BLaER1 treated with 17β-estradiol and CSF1 and Interleukin-3, amounts not matched to agents 10 nM and 100 nM (cell line): Measurements from ENCODE around the gene SIPA1L3.

Source experiments
- H3K27ac ChIP-seq, 11 experiments: shearing (Covaris generic); formaldehyde crosslinking; 2 replicates each; pipeline ENCODE4 v1.8.1; 2022
- H3K27me3 ChIP-seq, 11 experiments: shearing (Covaris generic); formaldehyde crosslinking; 2 replicates each; pipeline ENCODE4 v1.8.1; 2022
- H3K36me3 ChIP-seq, 11 experiments: shearing (Covaris generic); formaldehyde crosslinking; 2 replicates each; pipeline ENCODE4 v1.8.1; 2022
- H3K4me1 ChIP-seq, 10 experiments: shearing (Covaris generic); formaldehyde crosslinking; 2 replicates each; pipeline ENCODE4 v1.8.1; 2022
- H3K4me2 ChIP-seq, 11 experiments: shearing (Covaris generic); formaldehyde crosslinking; 2 replicates each; pipeline ENCODE4 v1.8.1; 2022
- H3K4me3 ChIP-seq, 10 experiments: shearing (Covaris generic); formaldehyde crosslinking; 2 replicates each; pipeline ENCODE4 v1.8.1; 2022
- H3K9ac ChIP-seq, 11 experiments: shearing (Covaris generic); formaldehyde crosslinking; 2 replicates each; pipeline ENCODE4 v1.8.1; 2022
- H3K9me3 ChIP-seq, 11 experiments: shearing (Covaris generic); formaldehyde crosslinking; replicated peaks in 1 of 11; 2 replicates each; pipeline ENCODE4 v1.8.1; 2022
- H4K20me1 ChIP-seq, 11 experiments: shearing (Covaris generic); formaldehyde crosslinking; 2 replicates each; pipeline ENCODE4 v1.8.1; 2022
- Cebpa-rat ChIP-seq, 11 experiments: shearing (Covaris generic); IDR thresholded peaks; 2 replicates each; pipeline ENCODE4 v1.8.1; 2022

Gene SIPA1L3

DNA sequence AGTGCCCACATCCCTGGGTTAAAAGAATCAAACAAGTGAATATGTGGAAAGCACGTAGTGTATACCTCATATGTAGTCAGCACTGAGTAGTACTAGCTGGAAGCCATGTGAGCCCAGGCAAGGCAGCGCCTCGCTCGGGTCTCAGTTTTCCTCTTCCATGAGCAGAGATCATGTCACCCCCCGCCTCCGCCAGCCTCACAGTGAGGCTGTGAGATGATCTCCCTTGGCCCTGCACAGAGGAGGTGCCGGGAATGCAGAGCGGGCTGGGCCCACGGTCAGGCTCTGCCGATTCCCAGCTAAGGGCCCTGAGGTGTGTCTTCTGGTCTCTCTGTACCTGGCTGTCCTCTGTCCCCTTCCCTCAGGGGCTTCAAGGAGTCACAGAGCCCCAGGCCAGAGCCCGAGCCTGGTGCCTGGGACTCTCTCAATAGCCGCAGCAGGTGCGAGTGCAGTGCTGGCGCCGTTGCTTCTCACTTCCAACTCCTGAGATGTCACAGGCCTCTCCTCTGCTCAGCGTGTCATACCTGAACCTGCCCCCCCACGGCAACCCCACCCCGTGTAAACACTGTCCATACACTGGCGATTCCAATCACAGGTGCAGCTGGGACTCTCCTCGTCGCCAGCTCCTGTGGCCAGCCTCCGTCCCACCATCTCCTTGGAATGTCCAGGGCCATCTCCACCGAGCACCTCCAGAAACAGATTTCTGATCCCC, 290.1 kb downstream of the SIPA1L3 start:
- Histone ChIP-seq H3K36me3 (peaks cover 0 to 54% (median 11%) of the 10 kb centered on the region in 11 experiments; a peak in 10 of 22 replicates), H3K4me2 (no peak overlapping the region), H3K9ac (no peak overlapping the region), H3K4me1 (peaks cover 7 to 17% (median 12%) of the 10 kb centered on the region in 10 experiments; a peak in 18 of 20 replicates), H4K20me1 (no peaks in the 10 kb centered on the region; a peak in 1 of 22 replicates), H3K27ac (no peak overlapping the region), H3K9me3 (no peaks in the 10 kb centered on the region), H3K27me3 (no peaks in the 10 kb centered on the region), H3K4me3 (no peak overlapping the region)
- no peak for TF ChIP-seq Cebpa-rat (IDR thresholded peaks at IDR 0.05)

- Histone ChIP-seq H3K9me3 (no peaks in the 10 kb centered on the region), H3K36me3 (peaks cover 0 to 57% (median 17%) of the 10 kb centered on the region in 11 experiments; a peak in 11 of 22 replicates), H3K4me2 (no peak overlapping the region), H3K27ac (no peak overlapping the region), H4K20me1 (no peaks in the 10 kb centered on the region; a peak in 1 of 22 replicates), H3K27me3 (no peaks in the 10 kb centered on the region), H3K4me3 (no peak overlapping the region), H3K9ac (no peak overlapping the region), H3K4me1 (peaks cover 0 to 7% (median 2%) of the 10 kb centered on the region in 10 experiments; a peak in 9 of 20 replicates)
- TF ChIP-seq Cebpa-rat (IDR thresholded peaks at IDR 0.05), result no peak
Observed at GRCh38 chr19:38197937-38198704, 291.1 kb downstream of the SIPA1L3 start.

DNA sequence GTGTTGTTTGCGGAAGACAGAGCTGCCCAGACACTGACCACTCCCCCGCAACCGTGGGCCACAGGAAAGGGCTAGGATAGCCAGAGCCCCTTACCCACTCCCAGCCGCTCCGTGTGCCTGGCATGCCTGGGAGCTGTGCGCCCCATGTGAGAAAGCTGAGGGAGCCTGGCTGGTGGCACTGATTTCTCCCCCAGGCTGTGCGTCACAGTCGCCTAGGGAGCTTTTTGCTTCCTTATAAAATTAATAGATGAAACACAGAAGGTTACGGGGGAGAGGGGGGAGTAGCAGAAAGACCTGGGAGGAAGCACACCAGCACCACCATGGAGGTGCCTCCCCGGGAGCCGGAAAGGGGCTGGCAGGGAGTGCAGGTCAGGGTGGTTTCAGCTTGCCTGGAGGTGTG, 292.3 kb downstream of the SIPA1L3 start:
- TF ChIP-seq Cebpa-rat (IDR thresholded peaks at IDR 0.05), result no peak
- H3K9ac ChIP-seq, result no peak overlapping the region
- peaks cover 0 to 64% (median 24%) of the 10 kb centered on the region in 11 experiments; a peak in 11 of 22 replicates for H3K36me3 ChIP-seq
- no peaks in the 10 kb centered on the region for H3K27me3 ChIP-seq
- no peaks in the 10 kb centered on the region for H3K9me3 ChIP-seq
- no peaks in the 10 kb centered on the region; a peak in 2 of 22 replicates for H4K20me1 ChIP-seq
- H3K27ac ChIP-seq, result no peak overlapping the region
- H3K4me3 ChIP-seq, result no peak overlapping the region
- no peak overlapping the region for H3K4me2 ChIP-seq
- 0 out of 20 replicates have a peak, but pooled peaks cover 0 to 3% (median 0%) of the 10 kb centered on the region in 10 experiments for H3K4me1 ChIP-seq

DNA sequence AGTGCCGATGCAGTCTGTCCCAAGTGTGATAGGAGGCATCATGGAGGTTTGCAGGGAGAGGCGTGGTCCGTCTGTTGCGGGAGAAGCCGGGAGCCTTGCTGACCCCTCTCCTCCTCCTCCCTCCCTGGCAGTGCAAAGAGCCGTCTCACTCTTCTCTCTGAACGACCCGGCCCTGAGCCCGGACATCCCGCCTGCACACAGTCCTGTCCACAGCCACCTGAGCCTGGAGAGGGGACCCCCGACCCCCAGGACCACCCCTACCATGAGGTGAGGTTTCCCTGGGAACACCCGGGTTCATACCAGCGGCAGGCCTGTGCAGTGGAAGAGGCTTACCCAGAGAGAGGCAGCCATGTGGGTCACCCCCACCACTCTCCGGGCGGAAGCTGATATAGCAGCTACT, 294.7 kb downstream of the SIPA1L3 start:
- no peaks in the 10 kb centered on the region for H3K27me3 ChIP-seq
- no peak overlapping the region for H3K4me3 ChIP-seq
- TF ChIP-seq Cebpa-rat (IDR thresholded peaks at IDR 0.05), result no peak
- no peaks in the 10 kb centered on the region; a peak in 3 of 22 replicates for H4K20me1 ChIP-seq
- H3K36me3 ChIP-seq, result peaks cover 0 to 59% (median 23%) of the 10 kb centered on the region in 11 experiments; a peak in 12 of 22 replicates
- H3K9me3 ChIP-seq, result no peaks in the 10 kb centered on the region
- H3K4me1 ChIP-seq, result no peaks in the 10 kb centered on the region
- H3K27ac ChIP-seq, result no peak overlapping the region
- no peak overlapping the region for H3K4me2 ChIP-seq
- H3K9ac ChIP-seq, result no peak overlapping the region

- no peak overlapping the region for H3K27ac ChIP-seq
- peaks cover 0 to 2% (median 0%) of the 10 kb centered on the region in 10 experiments; a peak in 2 of 20 replicates for H3K4me1 ChIP-seq
- H3K4me2 ChIP-seq, result no peak overlapping the region
- H3K9ac ChIP-seq, result no peak overlapping the region
- TF ChIP-seq Cebpa-rat (IDR thresholded peaks at IDR 0.05), result no peak
- no peaks in the 10 kb centered on the region for H3K27me3 ChIP-seq
- no peaks in the 10 kb centered on the region; a peak in 4 of 22 replicates for H4K20me1 ChIP-seq
- no peaks in the 10 kb centered on the region for H3K9me3 ChIP-seq
- H3K36me3 ChIP-seq, result peaks cover 0 to 63% (median 23%) of the 10 kb centered on the region in 11 experiments; a peak in 12 of 22 replicates
- H3K4me3 ChIP-seq, result no peak overlapping the region
Observed at GRCh38 chr19:38202504-38202903, 295.5 kb downstream of the SIPA1L3 start.

- Histone ChIP-seq H3K4me2 (no peak overlapping the region), H3K4me3 (no peak overlapping the region), H3K27ac (no peak overlapping the region), H3K9me3 (no peaks in the 10 kb centered on the region), H4K20me1 (peaks cover 0 to 2% (median 0%) of the 10 kb centered on the region in 11 experiments; a peak in 7 of 22 replicates), H3K4me1 (peaks cover 0 to 3% (median 0%) of the 10 kb centered on the region in 10 experiments; a peak in 2 of 20 replicates), H3K9ac (no peak overlapping the region), H3K27me3 (peaks cover under 1 to 2% (median 1%) of the 10 kb centered on the region in 11 experiments; a peak in 20 of 22 replicates), H3K36me3 (peaks cover 0 to 58% (median 23%) of the 10 kb centered on the region in 11 experiments; a peak in 12 of 22 replicates)
- TF ChIP-seq Cebpa-rat (IDR thresholded peaks at IDR 0.05), result no peak
Observed at GRCh38 chr19:38203197-38203596, 296.2 kb downstream of the SIPA1L3 start.

DNA sequence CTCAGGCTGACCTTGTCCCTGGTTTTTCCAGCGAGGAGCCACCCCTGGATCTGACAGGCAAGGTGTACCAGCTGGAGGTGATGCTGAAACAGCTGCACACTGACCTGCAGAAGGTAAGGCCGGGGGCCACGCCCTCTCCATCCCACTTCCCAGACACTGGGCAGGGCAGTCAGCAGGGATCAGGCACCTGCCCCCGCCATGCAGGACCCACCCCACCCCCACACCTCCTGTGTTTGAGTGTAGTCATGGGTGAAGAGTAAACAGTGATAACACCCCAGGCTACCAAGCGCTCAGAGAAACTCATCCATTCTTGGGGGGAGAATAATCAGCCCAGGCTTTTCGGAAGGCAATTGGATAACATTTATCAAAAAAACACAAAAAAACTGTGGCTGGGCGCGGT, 297.1 kb downstream of the SIPA1L3 start:
- H3K4me1 ChIP-seq, result peaks cover 0 to 5% (median 1%) of the 10 kb centered on the region in 10 experiments; a peak in 13 of 20 replicates
- H3K4me2 ChIP-seq, result no peak overlapping the region
- TF ChIP-seq Cebpa-rat (IDR thresholded peaks at IDR 0.05), result no peak
- H3K27me3 ChIP-seq, result peaks cover 9 to 11% (median 10%) of the 10 kb centered on the region in 11 experiments
- H3K9me3 ChIP-seq, result no peaks in the 10 kb centered on the region
- no peak overlapping the region for H3K9ac ChIP-seq
- no peak overlapping the region for H3K4me3 ChIP-seq
- no peak overlapping the region for H3K27ac ChIP-seq
- H3K36me3 ChIP-seq, result peaks cover 0 to 49% (median 23%) of the 10 kb centered on the region in 11 experiments; a peak in 12 of 22 replicates
- H4K20me1 ChIP-seq, result peaks cover 0 to 11% (median 5%) of the 10 kb centered on the region in 11 experiments; a peak in 14 of 22 replicates

GRCh38 chr19:38204728-38205127, 297.7 kb downstream of the SIPA1L3 start:
- TF ChIP-seq Cebpa-rat (IDR thresholded peaks at IDR 0.05), result no peak
- H3K4me3 ChIP-seq, result no peak overlapping the region
- no peaks in the 10 kb centered on the region for H3K9me3 ChIP-seq
- H3K27me3 ChIP-seq, result peaks cover 15 to 17% (median 17%) of the 10 kb centered on the region in 11 experiments
- no peak overlapping the region for H3K4me2 ChIP-seq
- H3K9ac ChIP-seq, result no peak overlapping the region
- peaks cover 0 to 49% (median 23%) of the 10 kb centered on the region in 11 experiments; a peak in 12 of 22 replicates for H3K36me3 ChIP-seq
- H4K20me1 ChIP-seq, result peaks cover 0 to 17% (median 11%) of the 10 kb centered on the region in 11 experiments; a peak in 18 of 22 replicates
- no peak overlapping the region for H3K27ac ChIP-seq
- H3K4me1 ChIP-seq, result peaks cover 5 to 11% (median 7%) of the 10 kb centered on the region in 10 experiments; a peak in 19 of 20 replicates
